ENCODE data around the gene PER1. TPM values are rescaled to one million over a fixed set of nuclear protein-coding genes. Genes with fewer than 3 reads are reported as not detected.
A peak's percentile ranks its signal among the peaks of the same experiment; 100 is the strongest.

Gene PER1
- total RNA-seq, 4 donors from 2014 or later = 197 to 545 (median 266) TPM

GRCh38 chr17:8138374-8138671 is 13.9 kb downstream of the PER1 start:
- no peak overlapping the region for H3K4me3 ChIP-seq (ENCODE audit: low read depth, poor library complexity, severe bottlenecking)

GRCh38 chr17:8137645-8138373 is 14.4 kb downstream of the PER1 start:
- DNase-seq (ENCODE audit: low spot score in 2 of 2) = peak in 1 of 2 donors; percentile 29
- intact Hi-C loops (cut with DNase I; ENCODE audit: low total_unique reads) = no loop called here
- WGBS, 2 donors = 42 to 46% methylated on average over 21 of the region's 21 CpGs
- no peak for TF ChIP-seq CTCF (IDR thresholded peaks at IDR 0.05)
- H3K4me3 ChIP-seq (ENCODE audit: low read depth, poor library complexity, severe bottlenecking) = no peak overlapping the region

More at GRCh38 chr17:8138374-8138671, 13.9 kb downstream of the PER1 start:
- TF ChIP-seq CTCF (IDR thresholded peaks at IDR 0.05) = no peak
- TF ChIP-seq POLR2A (IDR thresholded peaks at IDR 0.05) = no peak
- intact Hi-C loops (cut with DNase I; ENCODE audit: low total_unique reads) = no loop called here
- 1 to 4% methylated on average over 7 of the region's 7 CpGs for WGBS, 2 donors
- DNase-seq (ENCODE audit: low spot score in 2 of 2) = no peak

GRCh38 chr17:8133941-8134340 is 18.3 kb downstream of the PER1 start:
- no peak overlapping the region for H3K4me3 ChIP-seq (ENCODE audit: low read depth, poor library complexity, severe bottlenecking)
- 80 to 85% methylated on average over 4 of the region's 4 CpGs for WGBS, 2 donors
- TF ChIP-seq POLR2A (IDR thresholded peaks at IDR 0.05) (no peak), CTCF (IDR thresholded peaks at IDR 0.05) (no peak)
- intact Hi-C loops (cut with DNase I; ENCODE audit: low total_unique reads) = no loop called here
- no peak for DNase-seq (ENCODE audit: low spot score in 2 of 2)

- TF ChIP-seq CTCF (IDR thresholded peaks at IDR 0.05) (no peak), POLR2A (IDR thresholded peaks at IDR 0.05) (no peak)
- intact Hi-C loops (cut with DNase I; ENCODE audit: low total_unique reads) = no loop called here
- no peak overlapping the region for H3K4me3 ChIP-seq (ENCODE audit: low read depth, poor library complexity, severe bottlenecking)
- 81% methylated on average over 12 of the region's 12 CpGs for WGBS, 2 donors
- no peak for DNase-seq (ENCODE audit: low spot score in 2 of 2)
These were observed 18.8 kb downstream of the PER1 start for GRCh38 chr17:8133399-8133798.

GRCh38 chr17:8131844-8132441 is 20.3 kb downstream of the PER1 start:
- H3K4me3 ChIP-seq (ENCODE audit: low read depth, poor library complexity, severe bottlenecking) = no peak overlapping the region
- DNase-seq (ENCODE audit: low spot score in 2 of 2) = no peak
- WGBS, 2 donors = 69 to 70% methylated on average over 3 of the region's 3 CpGs
- intact Hi-C loops (cut with DNase I; ENCODE audit: low total_unique reads) = no loop called here
- no peak for TF ChIP-seq POLR2A (IDR thresholded peaks at IDR 0.05)
- no peak for TF ChIP-seq CTCF (IDR thresholded peaks at IDR 0.05)

Data from lower leg skin (tissue), 4 donors.